ENCODE data around the gene PGAP2.
"Not testable (repeated sequence)": the region's sequence is repeated elsewhere in the genome, so short reads cannot be mapped to it uniquely, and the experiment has no call there.

DNA sequence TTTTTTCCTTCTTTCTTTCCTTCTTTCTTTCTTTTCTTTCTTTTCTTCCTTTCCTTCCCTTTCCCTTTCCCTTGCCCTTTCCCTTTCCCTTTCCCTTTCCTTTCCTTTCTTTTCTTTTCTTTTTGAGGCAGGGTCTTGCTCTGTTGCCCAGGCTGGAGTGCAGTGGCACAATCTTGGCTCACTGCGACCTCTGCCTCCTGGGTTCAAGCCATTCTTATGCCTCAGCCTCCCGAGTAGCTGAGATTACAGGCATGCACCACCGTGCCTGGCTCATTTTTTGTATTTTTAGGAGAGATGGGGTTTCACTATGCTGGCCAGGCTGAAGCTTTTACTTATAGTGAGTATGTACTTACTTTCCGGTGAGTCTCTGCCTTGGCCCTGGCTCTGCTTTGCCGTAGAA, 6.5 kb downstream of the PGAP2 start:
- not testable (repeated sequence) for TF ChIP-seq EZH2 (IDR thresholded peaks at IDR 0.05; ENCODE audit: low read depth)
- TF ChIP-seq, protein P1, sequence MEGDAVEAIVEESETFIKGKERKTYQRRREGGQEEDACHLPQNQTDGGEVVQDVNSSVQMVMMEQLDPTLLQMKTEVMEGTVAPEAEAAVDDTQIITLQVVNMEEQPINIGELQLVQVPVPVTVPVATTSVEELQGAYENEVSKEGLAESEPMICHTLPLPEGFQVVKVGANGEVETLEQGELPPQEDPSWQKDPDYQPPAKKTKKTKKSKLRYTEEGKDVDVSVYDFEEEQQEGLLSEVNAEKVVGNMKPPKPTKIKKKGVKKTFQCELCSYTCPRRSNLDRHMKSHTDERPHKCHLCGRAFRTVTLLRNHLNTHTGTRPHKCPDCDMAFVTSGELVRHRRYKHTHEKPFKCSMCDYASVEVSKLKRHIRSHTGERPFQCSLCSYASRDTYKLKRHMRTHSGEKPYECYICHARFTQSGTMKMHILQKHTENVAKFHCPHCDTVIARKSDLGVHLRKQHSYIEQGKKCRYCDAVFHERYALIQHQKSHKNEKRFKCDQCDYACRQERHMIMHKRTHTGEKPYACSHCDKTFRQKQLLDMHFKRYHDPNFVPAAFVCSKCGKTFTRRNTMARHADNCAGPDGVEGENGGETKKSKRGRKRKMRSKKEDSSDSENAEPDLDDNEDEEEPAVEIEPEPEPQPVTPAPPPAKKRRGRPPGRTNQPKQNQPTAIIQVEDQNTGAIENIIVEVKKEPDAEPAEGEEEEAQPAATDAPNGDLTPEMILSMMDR (conservative IDR thresholded peaks at IDR 0.05), result not testable (repeated sequence)

All from PC-9 (cell line).